C4-2B (cell line): Measurements from ENCODE around the gene PPP2R2B.

Source experiments
- ZFX ChIP-seq: fragments of 450-650 bp; IDR thresholded peaks from 2 replicates; pipeline ENCODE4 v1.6.1; 2017
- TF ChIP-seq, protein P1 (sequence below): fragments of 450-650 bp; conservative IDR thresholded peaks from 2 replicates; pipeline ENCODE4 v1.5.1; 2017; ENCODE audit warnings: mild to moderate bottlenecking

DNA sequence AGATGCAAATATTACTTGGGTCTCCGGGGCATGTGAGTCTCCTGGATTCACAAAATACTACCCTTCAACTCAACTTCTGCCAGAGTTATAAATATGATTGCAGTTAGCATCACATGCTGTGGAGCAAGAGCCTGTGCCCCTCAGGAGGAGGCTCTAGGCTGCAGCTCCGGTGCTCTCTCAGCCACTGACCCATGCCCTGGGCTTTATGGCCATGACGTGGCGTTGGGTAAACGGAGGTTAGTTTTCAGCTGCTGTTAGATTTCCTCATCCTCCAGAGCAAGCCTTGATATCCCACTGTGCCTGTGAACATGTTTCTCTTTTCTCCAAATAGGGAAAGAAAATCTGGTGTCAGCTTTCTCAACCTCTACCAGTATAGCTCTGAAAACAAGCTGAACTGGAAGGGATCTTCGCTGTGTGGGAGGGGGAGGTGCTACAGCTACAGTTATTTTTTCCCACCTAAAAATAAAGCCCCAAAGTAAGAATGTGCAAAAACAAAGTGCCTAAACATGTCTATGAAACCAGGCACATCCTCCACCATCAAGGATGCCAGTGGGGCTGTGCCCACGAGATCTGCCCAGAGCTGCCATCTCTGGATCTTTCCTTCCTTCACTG, 238.2 kb downstream of the PPP2R2B start:
- TF ChIP-seq, protein P1, sequence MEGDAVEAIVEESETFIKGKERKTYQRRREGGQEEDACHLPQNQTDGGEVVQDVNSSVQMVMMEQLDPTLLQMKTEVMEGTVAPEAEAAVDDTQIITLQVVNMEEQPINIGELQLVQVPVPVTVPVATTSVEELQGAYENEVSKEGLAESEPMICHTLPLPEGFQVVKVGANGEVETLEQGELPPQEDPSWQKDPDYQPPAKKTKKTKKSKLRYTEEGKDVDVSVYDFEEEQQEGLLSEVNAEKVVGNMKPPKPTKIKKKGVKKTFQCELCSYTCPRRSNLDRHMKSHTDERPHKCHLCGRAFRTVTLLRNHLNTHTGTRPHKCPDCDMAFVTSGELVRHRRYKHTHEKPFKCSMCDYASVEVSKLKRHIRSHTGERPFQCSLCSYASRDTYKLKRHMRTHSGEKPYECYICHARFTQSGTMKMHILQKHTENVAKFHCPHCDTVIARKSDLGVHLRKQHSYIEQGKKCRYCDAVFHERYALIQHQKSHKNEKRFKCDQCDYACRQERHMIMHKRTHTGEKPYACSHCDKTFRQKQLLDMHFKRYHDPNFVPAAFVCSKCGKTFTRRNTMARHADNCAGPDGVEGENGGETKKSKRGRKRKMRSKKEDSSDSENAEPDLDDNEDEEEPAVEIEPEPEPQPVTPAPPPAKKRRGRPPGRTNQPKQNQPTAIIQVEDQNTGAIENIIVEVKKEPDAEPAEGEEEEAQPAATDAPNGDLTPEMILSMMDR = no peak
- no peak for TF ChIP-seq ZFX
